ENCODE results near the gene CFAP45.

Gene CFAP45

DNA sequence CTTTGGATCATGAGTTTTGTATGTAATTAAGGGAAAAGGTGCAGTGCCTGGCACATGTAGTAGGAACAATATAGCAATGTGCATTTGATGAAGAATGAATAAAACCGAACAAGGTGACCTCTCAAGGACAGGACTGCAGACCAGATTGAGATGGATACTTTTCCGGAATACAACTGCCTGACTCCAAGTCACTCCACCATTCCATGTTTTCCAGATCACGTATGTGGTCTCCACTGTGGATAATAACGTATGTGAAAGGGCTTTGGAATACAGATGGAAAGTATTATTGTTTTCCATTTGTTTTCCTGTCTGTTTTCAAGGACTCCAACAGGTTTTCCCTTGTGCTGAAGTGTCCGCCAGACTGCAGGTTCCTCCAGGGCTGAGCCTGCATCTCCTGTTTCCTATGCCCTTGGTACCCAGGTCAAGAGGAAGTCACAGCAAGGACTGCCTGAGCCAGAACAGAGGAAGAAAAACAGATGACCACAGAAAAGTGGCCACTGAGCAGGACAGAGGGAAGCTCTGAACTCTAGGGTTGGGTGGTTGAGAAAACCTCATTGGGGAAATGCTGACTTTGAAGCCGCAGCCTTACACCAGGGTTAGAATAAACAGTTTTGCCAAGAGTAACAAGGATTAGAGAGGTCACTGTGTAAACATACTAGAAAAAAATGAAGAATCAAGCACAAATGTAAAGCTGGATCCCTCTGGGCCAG lies 4.0 kb downstream of the CFAP45 start:
- DNase-seq (ENCODE audit: extremely low read depth, insufficient read length): no peak
- no peak overlapping the region for H3K4me3 ChIP-seq (replicated peaks; ENCODE audit: low read depth, low read length)
- TF ChIP-seq, protein P1, sequence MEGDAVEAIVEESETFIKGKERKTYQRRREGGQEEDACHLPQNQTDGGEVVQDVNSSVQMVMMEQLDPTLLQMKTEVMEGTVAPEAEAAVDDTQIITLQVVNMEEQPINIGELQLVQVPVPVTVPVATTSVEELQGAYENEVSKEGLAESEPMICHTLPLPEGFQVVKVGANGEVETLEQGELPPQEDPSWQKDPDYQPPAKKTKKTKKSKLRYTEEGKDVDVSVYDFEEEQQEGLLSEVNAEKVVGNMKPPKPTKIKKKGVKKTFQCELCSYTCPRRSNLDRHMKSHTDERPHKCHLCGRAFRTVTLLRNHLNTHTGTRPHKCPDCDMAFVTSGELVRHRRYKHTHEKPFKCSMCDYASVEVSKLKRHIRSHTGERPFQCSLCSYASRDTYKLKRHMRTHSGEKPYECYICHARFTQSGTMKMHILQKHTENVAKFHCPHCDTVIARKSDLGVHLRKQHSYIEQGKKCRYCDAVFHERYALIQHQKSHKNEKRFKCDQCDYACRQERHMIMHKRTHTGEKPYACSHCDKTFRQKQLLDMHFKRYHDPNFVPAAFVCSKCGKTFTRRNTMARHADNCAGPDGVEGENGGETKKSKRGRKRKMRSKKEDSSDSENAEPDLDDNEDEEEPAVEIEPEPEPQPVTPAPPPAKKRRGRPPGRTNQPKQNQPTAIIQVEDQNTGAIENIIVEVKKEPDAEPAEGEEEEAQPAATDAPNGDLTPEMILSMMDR (IDR thresholded peaks at IDR 0.05; ENCODE audit: insufficient read depth, low read length, poor library complexity, severe bottlenecking): no peak
- H3K27me3 ChIP-seq (replicated peaks; ENCODE audit: control insufficient read depth, insufficient read depth, low read length): no peaks in the 10 kb centered on the region
- no peaks in the 10 kb centered on the region for H3K36me3 ChIP-seq (ENCODE audit: control insufficient read depth, insufficient read depth, low read length)

DNA sequence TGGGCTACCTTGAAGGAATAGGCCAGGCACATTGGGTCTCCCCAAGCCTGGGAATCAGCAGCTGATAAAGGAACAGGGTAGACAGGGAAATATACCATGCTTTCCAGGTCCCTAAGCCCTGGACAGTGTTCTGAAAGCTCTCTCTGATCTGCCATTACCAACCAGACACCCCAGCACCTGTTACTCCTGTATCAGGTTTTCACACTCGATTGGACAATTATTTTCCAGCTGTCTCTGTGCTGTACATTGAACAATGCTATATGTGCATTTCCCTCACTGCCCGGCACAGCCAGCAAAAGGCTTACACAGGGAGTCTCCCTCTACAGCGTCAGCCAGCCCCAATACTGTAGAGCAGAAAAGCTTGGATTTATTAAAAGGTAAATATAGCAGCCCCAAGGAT lies 4.7 kb downstream of the CFAP45 start:
- no peaks in the 10 kb centered on the region for H3K27me3 ChIP-seq (replicated peaks; ENCODE audit: control insufficient read depth, insufficient read depth, low read length)
- H3K36me3 ChIP-seq (ENCODE audit: control insufficient read depth, insufficient read depth, low read length): no peaks in the 10 kb centered on the region
- no peak overlapping the region for H3K4me3 ChIP-seq (replicated peaks; ENCODE audit: low read depth, low read length)
- TF ChIP-seq, protein P1 (IDR thresholded peaks at IDR 0.05; ENCODE audit: insufficient read depth, low read length, poor library complexity, severe bottlenecking): no peak
- DNase-seq (ENCODE audit: extremely low read depth, insufficient read length): no peak

DNA sequence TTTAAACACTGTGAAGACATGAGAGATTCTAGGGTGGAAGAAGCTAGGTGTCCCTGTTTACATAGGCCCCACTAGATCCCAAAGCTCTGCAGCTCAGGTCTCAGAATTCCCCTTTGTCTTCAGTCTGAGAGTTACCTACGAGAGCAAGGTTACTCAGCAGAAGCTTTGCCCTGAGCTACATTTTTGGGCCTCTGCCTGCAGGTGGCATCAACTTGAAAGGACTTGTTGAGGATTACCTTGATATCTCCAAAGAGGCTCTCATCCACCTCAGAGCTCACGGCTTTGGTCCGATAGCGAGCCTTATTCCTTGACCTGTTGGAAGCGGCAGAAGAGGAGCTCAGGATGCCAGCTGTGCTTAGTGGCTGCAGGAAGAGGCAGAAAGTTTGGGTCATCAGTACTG lies 7.0 kb downstream of the CFAP45 start:
- DNase-seq (ENCODE audit: extremely low read depth, insufficient read length): no peak
- Histone ChIP-seq H3K27me3 (replicated peaks; ENCODE audit: control insufficient read depth, insufficient read depth, low read length) (no peaks in the 10 kb centered on the region), H3K36me3 (ENCODE audit: control insufficient read depth, insufficient read depth, low read length) (no peaks in the 10 kb centered on the region), H3K4me3 (replicated peaks; ENCODE audit: low read depth, low read length) (no peak overlapping the region)
- TF ChIP-seq, protein P1 (IDR thresholded peaks at IDR 0.05; ENCODE audit: insufficient read depth, low read length, poor library complexity, severe bottlenecking): peak; percentile 34

DNA sequence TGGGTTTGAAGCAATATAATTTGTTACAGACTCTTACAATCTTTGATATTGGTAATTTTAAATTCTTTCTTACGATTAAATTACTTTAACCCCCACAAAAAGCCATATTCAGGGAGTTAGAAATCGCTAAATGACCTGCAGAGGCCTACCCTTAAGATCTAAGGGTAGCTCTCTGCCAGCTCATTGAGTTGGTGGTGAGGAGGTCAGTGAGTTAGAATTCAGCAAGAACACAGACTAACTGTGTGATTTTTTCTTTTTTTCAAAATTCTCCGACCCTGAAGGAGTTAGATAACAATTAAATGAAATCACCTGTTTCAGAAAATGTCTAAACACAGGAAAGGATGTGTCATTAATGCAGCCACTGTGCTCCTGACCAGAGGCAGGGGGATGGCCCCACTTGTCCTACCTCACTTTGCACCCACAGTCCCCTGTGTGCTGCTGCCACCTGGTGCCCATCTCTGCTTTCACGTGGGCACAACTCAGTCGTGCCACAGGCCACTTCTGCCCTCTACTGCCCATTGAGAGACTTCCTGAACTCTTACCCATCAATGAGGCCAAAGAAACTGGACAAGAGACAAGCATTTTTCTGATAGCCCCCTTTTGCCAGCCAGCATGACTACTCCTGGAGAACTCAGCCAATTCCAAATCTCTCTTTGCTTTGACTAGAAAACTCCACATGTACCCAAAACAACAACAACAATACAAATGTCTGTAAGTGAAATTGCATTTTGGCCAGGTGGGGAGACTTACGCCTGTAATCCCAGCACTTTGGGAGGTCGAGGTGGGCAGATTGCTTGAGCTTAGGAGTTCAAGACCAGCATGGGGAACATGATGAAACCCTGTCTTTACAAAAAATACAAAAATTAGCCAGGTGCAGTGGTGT lies 8.4 kb downstream of the CFAP45 start:
- Histone ChIP-seq H3K27me3 (replicated peaks; ENCODE audit: control insufficient read depth, insufficient read depth, low read length) (no peaks in the 10 kb centered on the region), H3K4me3 (replicated peaks; ENCODE audit: low read depth, low read length) (no peak overlapping the region), H3K36me3 (ENCODE audit: control insufficient read depth, insufficient read depth, low read length) (no peaks in the 10 kb centered on the region)
- DNase-seq (ENCODE audit: extremely low read depth, insufficient read length): peak; percentile 78
- TF ChIP-seq, protein P1 (IDR thresholded peaks at IDR 0.05; ENCODE audit: insufficient read depth, low read length, poor library complexity, severe bottlenecking): peak; percentile 98

DNA sequence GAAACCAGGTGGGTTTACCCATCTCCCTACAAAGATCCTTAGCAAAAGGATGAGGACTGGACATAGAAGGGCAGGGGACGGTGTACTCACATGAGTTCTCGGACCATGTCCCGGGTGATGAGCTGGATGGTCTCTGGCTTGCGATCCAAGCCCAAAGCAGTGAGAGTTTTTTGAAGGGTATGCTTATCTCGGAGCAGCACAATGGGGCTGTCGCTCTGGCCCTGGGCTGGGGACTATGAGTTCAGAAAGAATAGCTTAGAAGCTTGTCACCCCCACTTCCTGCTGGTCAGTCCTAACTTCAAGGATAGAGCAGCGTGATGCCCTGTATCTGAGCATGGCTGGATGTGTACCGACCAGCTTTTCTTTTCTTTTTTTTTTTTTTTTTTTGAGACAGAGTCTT lies 9.6 kb downstream of the CFAP45 start:
- H3K4me3 ChIP-seq (replicated peaks; ENCODE audit: low read depth, low read length): no peak overlapping the region
- no peaks in the 10 kb centered on the region for H3K27me3 ChIP-seq (replicated peaks; ENCODE audit: control insufficient read depth, insufficient read depth, low read length)
- DNase-seq (ENCODE audit: extremely low read depth, insufficient read length): no peak
- TF ChIP-seq, protein P1 (IDR thresholded peaks at IDR 0.05; ENCODE audit: insufficient read depth, low read length, poor library complexity, severe bottlenecking): no peak
- no peaks in the 10 kb centered on the region for H3K36me3 ChIP-seq (ENCODE audit: control insufficient read depth, insufficient read depth, low read length)

Measured in GM06990 (cell line).